ENCODE measurements around the gene FUS. TPM values are rescaled to one million over a fixed set of nuclear protein-coding genes. Genes with fewer than 3 reads are reported as not detected.
"Not testable (repeated sequence)": the region's sequence is repeated elsewhere in the genome, so short reads cannot be mapped to it uniquely, and the experiment has no call there.

The FUS gene
- total RNA-seq, 1 donor from 2014 or later: 390 TPM

GRCh38 chr16:31143694-31144148, 36.2 kb upstream of the FUS start:
- no peak for DNase-seq (ENCODE audit: low spot score)

GRCh38 chr16:31144418-31144817, 35.5 kb upstream of the FUS start:
- not testable (repeated sequence) for DNase-seq (ENCODE audit: low spot score)

- DNase-seq (ENCODE audit: low spot score): no peak
Observed at GRCh38 chr16:31145398-31145990, 34.4 kb upstream of the FUS start.

DNA sequence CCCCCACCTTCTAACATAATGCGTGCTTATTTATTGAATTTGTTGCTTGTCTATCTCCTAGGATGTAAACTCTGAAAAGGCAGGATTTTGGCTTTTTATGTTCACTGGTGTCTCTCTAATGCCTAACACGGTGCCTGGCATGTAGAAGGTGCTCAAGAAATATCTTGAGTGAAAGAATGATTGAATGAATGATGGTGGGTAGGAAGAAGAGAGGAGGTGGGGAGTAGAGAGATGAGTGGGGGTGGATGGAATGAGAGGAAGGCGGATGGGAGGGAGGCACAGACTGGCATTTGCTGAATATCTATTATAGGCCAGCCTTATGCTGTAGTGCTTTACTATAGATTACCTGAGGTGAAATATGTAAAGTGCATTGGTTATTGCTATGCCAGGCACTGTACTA, 32.4 kb upstream of the FUS start:
- no peak for DNase-seq (ENCODE audit: low spot score)

GRCh38 chr16:31148281-31148728, 31.6 kb upstream of the FUS start:
- DNase-seq (ENCODE audit: low spot score): no peak

- no peak for DNase-seq (ENCODE audit: low spot score)
Observed at GRCh38 chr16:31148896-31149295, 31.0 kb upstream of the FUS start.

DNA sequence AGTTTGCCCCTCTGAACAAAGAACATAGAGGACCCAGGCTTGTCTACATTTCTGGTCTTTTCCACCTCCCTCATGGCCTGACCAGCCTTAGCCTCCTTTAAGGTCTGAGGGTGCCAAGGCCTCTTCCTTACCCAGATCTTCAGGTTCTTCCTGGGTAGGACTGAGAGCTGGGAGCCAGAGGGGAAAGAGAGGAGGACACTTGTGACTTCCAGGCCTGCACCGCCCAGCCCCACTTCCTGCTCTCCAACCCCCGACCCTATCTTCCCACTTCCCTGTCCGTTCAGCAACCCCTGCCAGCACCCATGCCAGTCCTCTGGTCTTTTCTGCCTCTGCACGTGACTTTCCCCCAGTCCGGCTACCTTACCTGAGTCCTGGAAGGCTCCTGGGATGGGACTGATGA, 30.6 kb upstream of the FUS start:
- DNase-seq (ENCODE audit: low spot score): no peak

DNA sequence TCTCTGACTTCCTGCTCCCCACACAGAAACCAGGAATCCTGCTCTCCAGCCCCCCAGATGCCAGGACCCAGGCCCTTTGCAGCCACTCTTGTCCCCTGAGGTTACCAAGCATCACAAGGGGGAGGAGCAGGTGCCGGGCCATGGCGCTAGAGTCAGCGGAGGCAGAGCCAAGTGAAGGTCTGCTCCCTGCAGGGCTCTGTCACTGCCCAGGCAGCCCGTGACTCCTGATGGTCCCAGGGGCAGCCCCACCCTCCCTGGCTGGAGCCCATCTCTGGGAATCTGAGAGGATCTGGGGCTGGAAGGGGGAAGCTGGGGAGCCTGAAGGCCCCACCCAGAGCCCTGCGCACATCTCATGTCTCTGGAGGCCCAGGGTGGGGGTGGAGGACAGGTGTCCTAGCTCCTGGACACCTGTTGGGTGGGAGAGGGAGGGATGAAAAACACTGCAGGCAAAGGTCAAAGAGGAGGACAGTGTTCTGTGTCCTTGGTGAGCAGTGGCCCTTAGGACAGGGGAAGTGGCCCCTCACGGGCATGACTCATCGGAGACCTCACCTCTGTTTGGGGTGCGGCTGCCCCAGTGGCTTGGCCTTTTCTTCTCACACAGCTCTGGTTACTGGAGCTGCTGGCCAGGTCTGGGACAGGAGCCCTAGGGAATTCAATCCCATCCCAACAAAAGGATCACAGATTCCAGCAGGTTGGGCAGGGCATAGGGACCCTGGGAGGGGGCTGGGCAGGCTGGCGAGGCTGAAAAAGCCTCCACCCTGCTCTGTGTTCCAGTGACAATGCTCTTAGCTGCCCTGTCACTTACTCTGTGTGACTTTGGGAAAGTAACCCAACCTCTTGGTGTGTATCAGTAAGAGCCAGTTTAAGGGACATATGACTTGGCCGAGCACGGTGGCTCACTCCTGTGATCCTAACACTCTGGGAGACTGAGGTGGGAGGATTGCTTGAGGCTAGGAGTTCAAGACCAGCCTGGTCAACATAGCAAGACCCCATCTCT, 29.7 kb upstream of the FUS start, which contains the start of gene PRSS36:
Gene PRSS36, minus strand, starts transcription at position 173 of the 997 bp plus-strand sequence. Its CDS starts 31 bp downstream, at position 142.
- DNase-seq (ENCODE audit: low spot score): no peak

DNA sequence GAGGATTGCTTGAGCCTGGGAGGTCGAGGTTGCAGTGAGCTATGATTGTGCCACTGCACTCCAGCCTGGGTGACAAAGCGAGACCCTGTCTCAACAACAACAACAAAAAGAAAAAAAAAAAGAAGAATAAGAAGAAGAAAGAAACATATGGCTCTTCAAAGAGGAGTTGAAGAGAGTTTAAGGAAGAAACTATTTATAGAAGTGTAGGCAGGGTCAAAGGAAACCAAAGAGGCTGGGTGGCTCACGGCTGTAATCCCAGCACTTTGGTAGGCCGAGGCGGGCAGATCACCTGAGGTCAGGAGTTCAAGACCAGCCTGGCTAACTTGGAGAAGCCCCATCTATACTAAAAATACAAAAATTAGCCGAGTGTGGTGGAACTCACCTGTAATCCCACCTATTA, 29.0 kb upstream of the FUS start:
- DNase-seq (ENCODE audit: low spot score): not testable (repeated sequence)

DNA sequence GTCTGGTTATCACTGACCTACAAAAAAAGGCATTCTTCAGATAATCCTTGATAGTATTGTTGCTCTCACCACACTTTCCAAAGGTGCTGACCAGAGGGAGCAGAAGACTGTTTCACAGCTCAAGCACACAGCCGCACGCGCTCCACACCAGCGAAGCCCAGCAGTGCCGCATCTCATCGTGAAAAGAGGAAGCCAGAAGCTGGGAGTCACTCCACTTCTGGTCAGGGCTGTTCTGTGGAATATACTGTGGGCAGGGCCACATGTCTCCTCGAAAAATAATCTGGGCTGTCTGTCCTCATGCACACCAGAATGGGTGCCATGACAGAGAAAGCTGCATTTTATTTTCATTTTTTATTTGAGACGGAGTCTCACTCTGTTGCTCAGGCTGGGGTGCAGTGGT, 22.8 kb upstream of the FUS start:
- no peak for DNase-seq (ENCODE audit: low spot score)

DNA sequence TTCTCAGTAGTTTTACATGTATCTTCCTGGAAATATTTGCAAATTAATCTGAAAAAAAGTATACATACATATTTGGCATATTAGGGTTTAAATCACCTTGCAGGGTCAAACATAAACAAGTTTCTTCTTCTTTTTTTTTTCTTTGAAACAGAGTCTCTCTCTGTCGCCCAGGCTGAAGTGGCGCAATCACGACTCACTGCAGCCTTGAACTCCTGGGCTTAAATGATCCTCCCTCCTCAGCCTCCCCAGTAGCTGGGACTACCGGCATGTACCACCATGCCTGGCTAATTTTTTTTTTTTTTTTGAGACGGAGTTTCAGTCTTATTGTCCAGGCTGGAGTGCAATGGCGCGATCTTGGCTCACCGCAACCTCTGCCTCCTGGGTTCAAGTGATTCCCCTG, 12.6 kb upstream of the FUS start:
- no peak for DNase-seq (ENCODE audit: low spot score)

DNA sequence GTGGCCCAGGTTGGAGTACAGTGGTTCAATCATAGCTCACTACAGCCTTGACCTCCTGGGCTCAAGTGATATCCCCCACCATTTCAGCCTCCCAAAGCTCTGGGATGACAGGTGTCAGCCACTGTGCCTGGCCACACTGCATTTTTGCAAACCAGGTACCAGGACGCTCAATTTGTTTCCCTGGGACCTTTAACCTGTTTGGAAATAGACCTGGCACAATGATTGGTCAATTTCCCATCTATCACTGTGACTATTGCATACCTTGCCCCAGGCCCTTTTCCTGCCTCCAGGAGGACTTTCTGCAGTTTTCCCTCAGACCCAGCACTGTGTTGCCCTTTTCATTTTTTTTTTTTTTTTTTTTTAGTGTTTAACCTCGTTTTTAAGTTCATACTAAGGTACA, 11.1 kb upstream of the FUS start:
- no peak for DNase-seq (ENCODE audit: low spot score)

- not testable (repeated sequence) for DNase-seq (ENCODE audit: low spot score)
Observed at GRCh38 chr16:31170048-31170447, 9.9 kb upstream of the FUS start.

- DNase-seq (ENCODE audit: low spot score): no peak
Observed at GRCh38 chr16:31177136-31177535, 2.8 kb upstream of the FUS start.

DNA sequence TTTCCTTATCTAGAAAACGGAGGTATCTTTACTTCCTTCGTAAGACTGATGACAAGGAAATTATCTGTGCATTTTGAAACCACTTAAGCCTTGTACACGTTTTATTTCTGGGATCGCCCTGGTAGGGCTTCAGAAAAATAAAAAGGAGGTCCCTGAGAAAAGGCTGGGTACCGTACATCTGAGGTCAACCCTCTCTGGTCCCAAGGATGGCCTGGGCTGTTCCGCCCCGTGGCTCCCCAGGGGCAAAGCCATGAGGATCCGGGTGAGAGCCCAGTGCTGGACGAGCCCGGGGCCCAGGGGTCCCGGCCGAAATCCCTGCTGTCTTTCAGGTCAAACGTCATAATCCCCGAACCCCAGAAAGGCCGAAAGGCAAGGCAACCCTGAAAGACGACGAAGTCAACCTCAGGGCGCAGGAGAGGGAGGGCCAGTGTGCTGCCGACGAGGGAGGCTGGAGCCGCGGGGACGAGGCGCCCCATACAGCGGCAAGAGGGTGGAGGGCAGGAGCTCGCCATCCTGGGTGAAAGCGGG, 656 bp upstream of the FUS start:
- DNase-seq (ENCODE audit: low spot score): peak; percentile 51

- peak; percentile 50 for DNase-seq (ENCODE audit: low spot score)
Observed at GRCh38 chr16:31181102-31181830, 1.3 kb downstream of the FUS start.

- DNase-seq (ENCODE audit: low spot score): no peak
Observed at GRCh38 chr16:31182391-31182790, 2.5 kb downstream of the FUS start.

DNA sequence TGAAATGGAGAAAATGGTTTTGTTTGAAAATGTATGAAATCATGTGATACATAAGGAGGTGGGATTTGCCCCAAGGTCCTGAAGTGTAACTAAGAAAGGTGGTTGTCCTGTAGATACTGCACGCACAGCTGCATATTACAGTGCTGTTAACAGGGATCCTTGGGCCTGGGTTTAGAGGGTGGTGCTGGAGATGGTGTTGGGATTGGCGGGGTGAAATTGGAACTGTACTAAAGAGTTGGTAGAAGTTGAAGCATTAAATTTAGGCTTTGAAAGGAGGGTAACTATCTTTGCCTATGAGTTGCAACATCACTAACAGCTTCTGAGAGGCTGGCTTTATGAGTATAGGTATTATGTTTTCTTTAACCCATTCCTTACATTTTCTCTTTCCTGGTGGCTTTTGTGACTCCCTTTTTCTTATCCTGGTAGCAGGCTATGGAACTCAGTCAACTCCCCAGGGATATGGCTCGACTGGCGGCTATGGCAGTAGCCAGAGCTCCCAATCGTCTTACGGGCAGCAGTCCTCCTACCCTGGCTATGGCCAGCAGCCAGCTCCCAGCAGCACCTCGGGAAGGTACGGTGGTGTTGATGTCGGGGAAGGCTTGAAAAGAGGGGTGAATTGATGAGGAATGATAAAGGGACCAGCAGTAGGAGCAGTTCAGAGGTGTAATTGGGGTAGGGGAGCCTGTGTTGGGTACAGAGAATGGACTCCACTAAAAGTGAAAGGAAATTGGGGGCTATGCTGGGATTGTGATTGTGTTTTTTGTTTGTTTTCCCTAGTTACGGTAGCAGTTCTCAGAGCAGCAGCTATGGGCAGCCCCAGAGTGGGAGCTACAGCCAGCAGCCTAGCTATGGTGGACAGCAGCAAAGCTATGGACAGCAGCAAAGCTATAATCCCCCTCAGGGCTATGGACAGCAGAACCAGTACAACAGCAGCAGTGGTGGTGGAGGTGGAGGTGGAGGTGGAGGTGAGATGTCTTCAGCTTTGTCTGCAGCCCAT, 3.8 kb downstream of the FUS start:
- no peak for DNase-seq (ENCODE audit: low spot score)

DNA sequence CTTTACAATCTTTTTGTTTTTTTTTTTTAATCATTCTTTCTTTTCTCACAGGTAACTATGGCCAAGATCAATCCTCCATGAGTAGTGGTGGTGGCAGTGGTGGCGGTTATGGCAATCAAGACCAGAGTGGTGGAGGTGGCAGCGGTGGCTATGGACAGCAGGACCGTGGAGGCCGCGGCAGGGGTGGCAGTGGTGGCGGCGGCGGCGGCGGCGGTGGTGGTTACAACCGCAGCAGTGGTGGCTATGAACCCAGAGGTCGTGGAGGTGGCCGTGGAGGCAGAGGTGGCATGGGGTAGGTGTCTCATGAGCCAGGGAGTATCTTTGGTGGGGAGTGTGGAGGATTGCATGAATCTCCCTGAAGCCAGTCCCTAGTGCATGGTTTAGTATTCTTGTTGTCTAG, 4.9 kb downstream of the FUS start:
- no peak for DNase-seq (ENCODE audit: low spot score)

DNA sequence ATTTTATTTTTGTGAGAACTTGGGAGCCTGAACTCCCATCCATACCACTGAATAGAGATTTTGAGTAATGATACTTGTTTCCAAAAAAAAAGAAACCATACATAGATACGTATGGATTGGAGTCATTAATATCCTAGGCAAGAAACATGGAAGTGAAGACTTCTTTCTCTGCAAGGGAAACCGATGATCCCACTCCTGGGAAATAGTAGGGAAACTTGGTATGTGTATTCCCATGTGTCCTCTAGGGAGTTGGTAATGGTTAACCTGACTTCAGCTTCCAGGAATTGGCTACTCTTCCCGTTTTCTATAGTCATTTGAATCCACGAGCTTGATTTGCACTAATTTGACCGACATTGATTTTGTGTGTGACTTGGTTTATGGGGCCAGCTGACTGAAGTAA, 5.4 kb downstream of the FUS start:
- no peak for DNase-seq (ENCODE audit: low spot score)

DNA sequence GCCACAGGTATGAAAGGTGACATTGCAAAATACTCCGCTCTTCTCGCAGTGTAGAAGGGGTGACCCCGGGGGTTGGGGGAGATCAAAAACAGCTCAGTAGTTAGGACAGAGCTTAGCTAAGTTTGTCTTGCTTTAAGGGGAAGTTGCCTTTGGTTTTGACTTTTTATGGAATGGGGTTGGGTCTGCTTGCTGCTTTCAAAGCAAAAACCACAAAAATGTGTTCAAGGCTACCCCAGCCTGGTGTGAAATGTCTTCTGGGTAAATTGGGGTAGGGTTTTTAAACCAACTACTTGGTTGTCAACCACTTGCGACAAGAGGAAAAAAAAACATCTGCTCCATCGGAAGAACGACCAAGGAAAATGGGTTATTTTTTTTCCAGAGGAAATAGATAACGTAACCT, 6.2 kb downstream of the FUS start:
- no peak for DNase-seq (ENCODE audit: low spot score)
